22Rv1 (cell line): ENCODE results near the gene MYMK.

ENCODE experiments used
- H3K27ac ChIP-seq: fragments of 450-650 bp; 2 replicates; pipeline ENCODE4 v1.5.1; 2017
- ZFX ChIP-seq: fragments of 450-650 bp; IDR thresholded peaks from 2 replicates; pipeline ENCODE4 v1.6.1; 2017; ENCODE audit warnings: antibody characterized with exemption, borderline replicate concordance
- TF ChIP-seq, protein P1 (sequence below): fragments of 450-650 bp; IDR thresholded peaks from 2 replicates; pipeline ENCODE4 v1.5.1; 2017; ENCODE audit warnings: mild to moderate bottlenecking

Gene MYMK

DNA sequence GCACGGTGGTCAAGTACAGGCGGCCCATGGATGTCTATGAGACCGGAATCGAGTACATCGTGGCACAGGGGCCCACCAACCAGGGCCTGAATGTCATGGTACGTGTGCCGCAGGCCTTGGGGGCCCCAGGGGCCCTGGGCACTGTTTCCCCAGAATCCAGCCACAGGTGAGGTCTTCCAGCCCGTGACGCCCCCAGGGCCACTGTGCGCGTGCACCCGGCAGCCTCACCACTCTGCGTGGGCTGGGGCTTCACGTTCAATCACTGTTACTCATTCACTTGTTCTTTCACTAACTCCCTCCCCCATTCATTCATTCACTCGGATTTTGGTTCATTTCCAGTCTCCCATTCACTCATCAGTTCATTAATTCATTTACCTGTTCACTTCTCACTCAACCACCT lies 22.4 kb upstream of the MYMK start:
- TF ChIP-seq ZFX, result no peak
- TF ChIP-seq, protein P1, sequence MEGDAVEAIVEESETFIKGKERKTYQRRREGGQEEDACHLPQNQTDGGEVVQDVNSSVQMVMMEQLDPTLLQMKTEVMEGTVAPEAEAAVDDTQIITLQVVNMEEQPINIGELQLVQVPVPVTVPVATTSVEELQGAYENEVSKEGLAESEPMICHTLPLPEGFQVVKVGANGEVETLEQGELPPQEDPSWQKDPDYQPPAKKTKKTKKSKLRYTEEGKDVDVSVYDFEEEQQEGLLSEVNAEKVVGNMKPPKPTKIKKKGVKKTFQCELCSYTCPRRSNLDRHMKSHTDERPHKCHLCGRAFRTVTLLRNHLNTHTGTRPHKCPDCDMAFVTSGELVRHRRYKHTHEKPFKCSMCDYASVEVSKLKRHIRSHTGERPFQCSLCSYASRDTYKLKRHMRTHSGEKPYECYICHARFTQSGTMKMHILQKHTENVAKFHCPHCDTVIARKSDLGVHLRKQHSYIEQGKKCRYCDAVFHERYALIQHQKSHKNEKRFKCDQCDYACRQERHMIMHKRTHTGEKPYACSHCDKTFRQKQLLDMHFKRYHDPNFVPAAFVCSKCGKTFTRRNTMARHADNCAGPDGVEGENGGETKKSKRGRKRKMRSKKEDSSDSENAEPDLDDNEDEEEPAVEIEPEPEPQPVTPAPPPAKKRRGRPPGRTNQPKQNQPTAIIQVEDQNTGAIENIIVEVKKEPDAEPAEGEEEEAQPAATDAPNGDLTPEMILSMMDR, result no peak
- H3K27ac ChIP-seq, result no peak overlapping the region

DNA sequence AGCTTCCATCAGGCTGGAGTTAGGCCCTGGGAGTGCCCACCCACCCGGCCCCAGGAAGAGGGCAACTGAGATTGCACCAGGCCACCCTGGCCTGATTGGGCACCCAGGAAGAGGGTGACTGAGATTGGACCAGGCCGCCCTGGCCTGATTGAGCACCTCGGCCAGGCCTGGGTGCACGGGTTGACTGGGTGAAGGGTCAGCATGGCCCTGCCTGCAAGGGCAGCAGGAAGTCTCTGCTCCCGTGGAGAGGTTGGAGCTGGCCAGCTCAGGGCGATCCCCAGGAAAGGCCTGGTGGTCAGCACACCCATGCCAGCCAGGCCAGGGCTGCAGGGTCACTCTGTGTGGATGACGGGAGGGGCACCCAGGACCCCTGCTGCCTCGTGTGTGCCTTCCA lies 21.5 kb upstream of the MYMK start:
- no peak overlapping the region for H3K27ac ChIP-seq
- no peak for TF ChIP-seq ZFX
- TF ChIP-seq, protein P1, result no peak

DNA sequence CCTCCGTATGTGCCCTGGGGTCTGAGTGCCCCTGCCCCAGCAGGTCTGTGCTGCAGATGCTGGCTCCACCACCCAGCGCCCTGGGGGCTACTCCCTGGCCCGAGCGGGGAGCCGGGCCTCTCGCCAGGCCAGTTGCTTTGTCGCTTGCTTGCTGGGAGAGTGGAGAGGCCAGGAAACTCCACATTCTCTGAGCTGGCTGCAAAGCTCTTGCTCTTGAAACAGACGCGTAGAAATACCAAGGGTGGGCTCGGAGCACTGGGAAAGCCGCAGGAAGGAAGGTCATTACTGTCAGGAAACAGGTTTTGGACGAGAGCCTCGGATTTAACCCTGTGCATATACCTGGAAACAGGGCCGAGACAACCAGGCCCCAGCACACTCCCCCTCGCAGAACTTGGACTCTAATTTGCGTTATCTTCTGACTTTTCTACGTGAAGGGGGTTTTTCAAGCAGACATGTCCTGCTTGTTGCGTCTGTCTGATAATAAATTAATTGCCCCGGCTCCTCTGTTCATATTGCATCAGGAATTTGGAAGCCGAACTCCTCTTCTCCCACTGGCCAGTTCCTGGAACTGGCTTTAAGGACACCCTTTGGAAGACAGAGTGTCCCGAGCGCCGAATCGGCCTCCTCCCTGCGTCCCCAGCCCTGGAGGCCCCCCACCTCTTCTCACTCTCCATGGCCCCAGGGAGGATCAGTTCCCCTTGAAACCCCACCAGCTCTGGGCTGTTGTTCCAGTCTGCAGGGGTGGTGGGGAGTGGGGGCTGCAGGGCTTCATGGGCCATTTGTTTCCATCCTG lies 20.9 kb upstream of the MYMK start:
- TF ChIP-seq ZFX, result no peak
- TF ChIP-seq, protein P1, result no peak
- H3K27ac ChIP-seq, result no peak overlapping the region

DNA sequence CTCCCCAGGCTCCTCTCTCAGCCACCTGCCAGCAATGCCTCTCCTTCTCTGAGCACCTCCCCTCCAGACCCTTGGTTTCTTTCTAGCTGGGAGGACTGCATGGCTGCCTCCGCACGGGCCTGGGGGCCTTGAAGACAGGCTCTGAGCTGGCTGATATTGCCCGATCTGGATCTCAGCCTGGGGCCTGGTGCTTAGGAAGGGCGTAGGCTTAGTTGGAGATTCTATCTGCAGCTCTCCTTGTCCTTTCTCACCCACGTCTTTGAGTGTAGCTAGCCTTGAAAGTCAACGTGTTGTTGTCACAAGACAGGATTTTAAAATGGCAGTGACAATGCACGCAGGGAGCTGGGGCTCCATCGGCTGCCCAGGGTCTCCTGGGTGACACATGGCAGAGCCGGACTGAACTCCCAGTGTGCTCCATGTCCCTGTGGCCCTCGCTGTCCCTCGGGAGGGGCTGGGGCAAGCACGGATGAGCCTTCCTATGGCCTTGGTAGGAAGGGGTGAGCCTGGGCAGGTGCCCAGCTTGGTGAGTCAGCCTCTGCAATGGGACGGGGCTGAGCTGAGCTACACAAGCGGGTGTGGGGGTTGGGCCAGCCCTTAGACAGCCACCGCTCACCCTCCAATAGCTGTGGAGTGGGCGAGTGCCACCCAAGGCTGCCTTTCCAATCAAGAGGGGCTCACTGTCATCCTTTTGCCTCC lies 19.2 kb upstream of the MYMK start:
- no peak overlapping the region for H3K27ac ChIP-seq
- TF ChIP-seq, protein P1, result no peak
- TF ChIP-seq ZFX, result no peak

DNA sequence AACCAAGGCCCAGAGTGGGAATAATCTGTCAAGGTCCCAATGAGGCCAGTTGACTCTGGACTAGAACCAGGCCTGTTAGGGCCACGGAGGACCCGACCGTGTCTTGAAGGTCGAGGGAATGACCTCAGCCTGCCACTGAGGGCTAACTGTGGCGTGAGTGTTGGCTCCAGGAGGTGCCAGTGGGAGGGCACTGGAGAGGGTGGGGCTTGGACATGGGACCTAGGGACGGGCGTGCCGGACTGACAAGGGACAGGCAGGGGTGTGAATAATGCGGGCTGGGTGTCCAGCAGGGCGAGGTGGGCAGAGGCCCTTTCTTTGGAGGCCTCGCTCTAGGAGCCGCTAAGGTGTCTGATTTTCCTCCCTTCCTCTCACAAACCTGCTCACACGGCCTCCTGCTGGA lies 17.2 kb upstream of the MYMK start:
- TF ChIP-seq, protein P1, result no peak
- no peak for TF ChIP-seq ZFX
- H3K27ac ChIP-seq, result no peak overlapping the region

DNA sequence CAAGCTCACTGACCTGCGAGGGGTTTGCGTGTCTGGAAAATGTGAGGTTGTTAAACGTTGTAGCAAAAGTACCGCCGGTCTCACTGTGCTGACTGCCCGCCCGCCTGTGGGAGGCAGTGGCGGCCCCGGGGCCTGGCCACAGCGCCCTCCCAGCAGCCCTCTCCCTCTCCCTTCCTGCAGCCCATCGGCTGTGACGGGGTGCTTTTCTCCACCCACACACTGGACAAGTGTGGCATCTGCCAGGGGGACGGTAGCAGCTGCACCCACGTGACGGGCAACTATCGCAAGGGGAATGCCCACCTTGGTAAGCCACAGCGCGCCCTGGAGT lies 15.9 kb upstream of the MYMK start:
- no peak overlapping the region for H3K27ac ChIP-seq
- no peak for TF ChIP-seq ZFX
- TF ChIP-seq, protein P1, result no peak
